ENCODE results near the gene GRAMD2B. TPM values are rescaled to one million over a fixed set of nuclear protein-coding genes. Genes with fewer than 3 reads are reported as not detected.
"Not testable (repeated sequence)": the region's sequence is repeated elsewhere in the genome, so short reads cannot be mapped to it uniquely, and the experiment has no call there.

The GRAMD2B gene
- total RNA-seq, 1 experiment from 2014 or later, result 4.1 TPM

DNA sequence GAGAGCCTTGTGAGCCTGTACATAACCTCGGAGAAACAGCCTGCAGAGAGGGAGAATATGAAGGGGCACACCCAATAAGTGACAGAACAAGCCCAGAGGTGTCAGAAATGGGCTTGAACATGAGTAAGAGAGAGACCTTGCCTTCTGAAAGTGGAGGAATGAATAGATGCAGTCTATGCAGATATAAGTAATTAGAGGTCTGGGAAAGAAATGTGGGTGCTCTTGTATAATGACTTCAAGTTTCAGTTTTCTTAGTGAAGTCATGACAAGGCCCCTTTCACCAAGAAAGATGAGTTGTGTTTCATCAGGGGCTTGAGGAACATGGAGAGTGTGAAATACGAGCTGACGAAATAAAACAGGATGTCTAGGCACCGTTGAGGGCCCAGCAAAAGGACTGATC lies 15.1 kb downstream of the GRAMD2B start:
- CTCF ChIA-PET, result no interaction called here
- intact Hi-C loops (cut with micrococcal nuclease; ENCODE audit: unreplicated experiment), result no loop called here
- in situ Hi-C loops (cut with HindIII; ENCODE audit: low pct_unique_long_range_greater_than_20kb, low sequenced_read_pairs), result no loop called here
- Histone ChIP-seq H3K36me3 (ENCODE audit: control insufficient read depth, insufficient read depth, low read length) (no peaks in the 10 kb centered on the region), H3K27ac (ENCODE audit: low read length) (no peak overlapping the region), H3K4me3 (ENCODE audit: low read depth in 2 of 2, low read length in 2 of 2) (no peak overlapping the region), H3K9me3 (ENCODE audit: control insufficient read depth, insufficient read depth, low read depth, low read length) (no peaks in the 10 kb centered on the region), H3K27me3 (ENCODE audit: control insufficient read depth, insufficient read depth, low read length) (no peaks in the 10 kb centered on the region), H3K4me1 (ENCODE audit: control insufficient read depth, insufficient read depth, low read length) (no peaks in the 10 kb centered on the region)
- TF ChIP-seq POLR2AphosphoS5 (IDR thresholded peaks at IDR 0.05; ENCODE audit: low read depth, low read length) (no peak), TCF7L2 (IDR thresholded peaks at IDR 0.05; ENCODE audit: low read depth, low read length) (no peak), SIN3A (IDR thresholded peaks at IDR 0.05; ENCODE audit: borderline replicate concordance, insufficient read depth, low read depth, low read length) (no peak)
- TF ChIP-seq, protein P1, sequence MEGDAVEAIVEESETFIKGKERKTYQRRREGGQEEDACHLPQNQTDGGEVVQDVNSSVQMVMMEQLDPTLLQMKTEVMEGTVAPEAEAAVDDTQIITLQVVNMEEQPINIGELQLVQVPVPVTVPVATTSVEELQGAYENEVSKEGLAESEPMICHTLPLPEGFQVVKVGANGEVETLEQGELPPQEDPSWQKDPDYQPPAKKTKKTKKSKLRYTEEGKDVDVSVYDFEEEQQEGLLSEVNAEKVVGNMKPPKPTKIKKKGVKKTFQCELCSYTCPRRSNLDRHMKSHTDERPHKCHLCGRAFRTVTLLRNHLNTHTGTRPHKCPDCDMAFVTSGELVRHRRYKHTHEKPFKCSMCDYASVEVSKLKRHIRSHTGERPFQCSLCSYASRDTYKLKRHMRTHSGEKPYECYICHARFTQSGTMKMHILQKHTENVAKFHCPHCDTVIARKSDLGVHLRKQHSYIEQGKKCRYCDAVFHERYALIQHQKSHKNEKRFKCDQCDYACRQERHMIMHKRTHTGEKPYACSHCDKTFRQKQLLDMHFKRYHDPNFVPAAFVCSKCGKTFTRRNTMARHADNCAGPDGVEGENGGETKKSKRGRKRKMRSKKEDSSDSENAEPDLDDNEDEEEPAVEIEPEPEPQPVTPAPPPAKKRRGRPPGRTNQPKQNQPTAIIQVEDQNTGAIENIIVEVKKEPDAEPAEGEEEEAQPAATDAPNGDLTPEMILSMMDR (IDR thresholded peaks at IDR 0.05), result no peak
- TF ChIP-seq, protein P2, sequence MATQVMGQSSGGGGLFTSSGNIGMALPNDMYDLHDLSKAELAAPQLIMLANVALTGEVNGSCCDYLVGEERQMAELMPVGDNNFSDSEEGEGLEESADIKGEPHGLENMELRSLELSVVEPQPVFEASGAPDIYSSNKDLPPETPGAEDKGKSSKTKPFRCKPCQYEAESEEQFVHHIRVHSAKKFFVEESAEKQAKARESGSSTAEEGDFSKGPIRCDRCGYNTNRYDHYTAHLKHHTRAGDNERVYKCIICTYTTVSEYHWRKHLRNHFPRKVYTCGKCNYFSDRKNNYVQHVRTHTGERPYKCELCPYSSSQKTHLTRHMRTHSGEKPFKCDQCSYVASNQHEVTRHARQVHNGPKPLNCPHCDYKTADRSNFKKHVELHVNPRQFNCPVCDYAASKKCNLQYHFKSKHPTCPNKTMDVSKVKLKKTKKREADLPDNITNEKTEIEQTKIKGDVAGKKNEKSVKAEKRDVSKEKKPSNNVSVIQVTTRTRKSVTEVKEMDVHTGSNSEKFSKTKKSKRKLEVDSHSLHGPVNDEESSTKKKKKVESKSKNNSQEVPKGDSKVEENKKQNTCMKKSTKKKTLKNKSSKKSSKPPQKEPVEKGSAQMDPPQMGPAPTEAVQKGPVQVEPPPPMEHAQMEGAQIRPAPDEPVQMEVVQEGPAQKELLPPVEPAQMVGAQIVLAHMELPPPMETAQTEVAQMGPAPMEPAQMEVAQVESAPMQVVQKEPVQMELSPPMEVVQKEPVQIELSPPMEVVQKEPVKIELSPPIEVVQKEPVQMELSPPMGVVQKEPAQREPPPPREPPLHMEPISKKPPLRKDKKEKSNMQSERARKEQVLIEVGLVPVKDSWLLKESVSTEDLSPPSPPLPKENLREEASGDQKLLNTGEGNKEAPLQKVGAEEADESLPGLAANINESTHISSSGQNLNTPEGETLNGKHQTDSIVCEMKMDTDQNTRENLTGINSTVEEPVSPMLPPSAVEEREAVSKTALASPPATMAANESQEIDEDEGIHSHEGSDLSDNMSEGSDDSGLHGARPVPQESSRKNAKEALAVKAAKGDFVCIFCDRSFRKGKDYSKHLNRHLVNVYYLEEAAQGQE (IDR thresholded peaks at IDR 0.05; ENCODE audit: insufficient read depth in 1 of 2, low read depth in 2 of 2, low read length in 1 of 2), result no peak
- POLR2A ChIA-PET, result no interaction called here
- no TSS peak for BruUV-seq (replicated peaks)
- DNase-seq (ENCODE audit: low read depth, low spot score), result no peak
- no peak for ATAC-seq

DNA sequence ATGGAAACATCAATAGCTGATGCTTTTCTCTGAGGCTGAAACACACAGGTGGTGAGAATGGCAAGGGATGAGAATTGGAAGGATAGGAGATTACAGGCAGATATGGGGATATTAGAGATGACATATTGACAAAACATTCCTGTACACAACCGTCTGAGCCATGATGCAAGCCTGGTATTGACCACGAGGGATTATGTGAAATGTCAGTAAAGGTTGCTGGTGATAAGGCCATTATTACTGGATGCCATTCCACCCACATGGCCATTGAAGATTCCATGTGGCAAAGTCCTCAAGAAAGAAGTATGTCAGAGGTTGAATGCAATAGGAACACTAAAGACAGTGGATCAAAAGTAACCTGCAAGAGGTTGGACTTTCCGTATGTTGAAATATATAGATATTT lies 15.7 kb downstream of the GRAMD2B start:
- no TSS peak for BruUV-seq (replicated peaks)
- H3K36me3 ChIP-seq (ENCODE audit: control insufficient read depth, insufficient read depth, low read length), result no peaks in the 10 kb centered on the region
- H3K9me3 ChIP-seq (ENCODE audit: control insufficient read depth, insufficient read depth, low read depth, low read length), result no peaks in the 10 kb centered on the region
- intact Hi-C loops (cut with micrococcal nuclease; ENCODE audit: unreplicated experiment) (no loop called here), in situ Hi-C loops (cut with HindIII; ENCODE audit: low pct_unique_long_range_greater_than_20kb, low sequenced_read_pairs) (no loop called here)
- ChIA-PET CTCF (interaction anchor here (0.7 kb wide), 1 partner anchor 1145 kb away, joined by 10 read pairs; no protein-coding TSS in a partner anchor), POLR2A (no interaction called here)
- H3K27me3 ChIP-seq (ENCODE audit: control insufficient read depth, insufficient read depth, low read length), result no peaks in the 10 kb centered on the region
- DNase-seq (ENCODE audit: low read depth, low spot score) (no peak), ATAC-seq (no peak)
- TF ChIP-seq SIN3A (IDR thresholded peaks at IDR 0.05; ENCODE audit: borderline replicate concordance, insufficient read depth, low read depth, low read length), result no peak
- no peak for TF ChIP-seq POLR2AphosphoS5 (IDR thresholded peaks at IDR 0.05; ENCODE audit: low read depth, low read length)
- TF ChIP-seq, protein P2 (IDR thresholded peaks at IDR 0.05; ENCODE audit: insufficient read depth in 1 of 2, low read depth in 2 of 2, low read length in 1 of 2), result no peak
- no peak overlapping the region for H3K27ac ChIP-seq (ENCODE audit: low read length)
- no peak overlapping the region for H3K4me3 ChIP-seq (ENCODE audit: low read depth in 2 of 2, low read length in 2 of 2)
- no peaks in the 10 kb centered on the region for H3K4me1 ChIP-seq (ENCODE audit: control insufficient read depth, insufficient read depth, low read length)

DNA sequence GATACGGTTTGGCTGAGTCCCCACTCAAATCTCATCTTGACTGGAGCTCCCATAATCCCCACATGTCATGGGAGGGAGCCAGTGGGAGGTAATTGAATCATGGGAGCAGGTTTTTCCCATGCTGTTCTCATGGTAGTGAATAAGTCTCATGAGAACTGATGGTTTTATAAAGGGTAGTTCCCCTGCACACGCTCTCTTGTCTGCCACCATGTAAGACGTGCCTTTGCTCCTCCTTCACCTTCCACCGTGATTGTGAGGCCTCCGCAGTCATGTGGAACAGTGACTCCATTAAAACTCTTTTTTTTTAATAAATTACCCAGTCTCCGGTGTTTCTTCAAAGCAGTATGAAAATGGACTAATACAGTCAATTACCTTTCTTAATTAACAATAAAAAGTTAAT lies 16.5 kb downstream of the GRAMD2B start:
- not testable (repeated sequence) for BruUV-seq (replicated peaks)
- CTCF ChIA-PET, result interaction anchor here (0.7 kb wide), 1 partner anchor 1146 kb away, joined by 10 read pairs; no protein-coding TSS in a partner anchor

More for the DNA sequence above, 16.5 kb downstream of the GRAMD2B start:
- H3K27me3 ChIP-seq (ENCODE audit: control insufficient read depth, insufficient read depth, low read length); H3K4me1 ChIP-seq (ENCODE audit: control insufficient read depth, insufficient read depth, low read length); intact Hi-C loops (cut with micrococcal nuclease; ENCODE audit: unreplicated experiment); H3K27ac ChIP-seq (ENCODE audit: low read length); H3K4me3 ChIP-seq (ENCODE audit: low read depth in 2 of 2, low read length in 2 of 2); in situ Hi-C loops (cut with HindIII; ENCODE audit: low pct_unique_long_range_greater_than_20kb, low sequenced_read_pairs); POLR2A ChIA-PET; ATAC-seq; H3K9me3 ChIP-seq (ENCODE audit: control insufficient read depth, insufficient read depth, low read depth, low read length); H3K36me3 ChIP-seq (ENCODE audit: control insufficient read depth, insufficient read depth, low read length); DNase-seq (ENCODE audit: low read depth, low spot score): not testable (repeated sequence)
